ENCODE data around the gene BCAP29. TPM values are rescaled to one million over a fixed set of nuclear protein-coding genes. Genes with fewer than 3 reads are reported as not detected.

Gene BCAP29
- total and polyA plus RNA-seq, 2 of the 4 experiments (the other 2 are of a cell fraction), result 33.0 to 35.1 TPM

DNA sequence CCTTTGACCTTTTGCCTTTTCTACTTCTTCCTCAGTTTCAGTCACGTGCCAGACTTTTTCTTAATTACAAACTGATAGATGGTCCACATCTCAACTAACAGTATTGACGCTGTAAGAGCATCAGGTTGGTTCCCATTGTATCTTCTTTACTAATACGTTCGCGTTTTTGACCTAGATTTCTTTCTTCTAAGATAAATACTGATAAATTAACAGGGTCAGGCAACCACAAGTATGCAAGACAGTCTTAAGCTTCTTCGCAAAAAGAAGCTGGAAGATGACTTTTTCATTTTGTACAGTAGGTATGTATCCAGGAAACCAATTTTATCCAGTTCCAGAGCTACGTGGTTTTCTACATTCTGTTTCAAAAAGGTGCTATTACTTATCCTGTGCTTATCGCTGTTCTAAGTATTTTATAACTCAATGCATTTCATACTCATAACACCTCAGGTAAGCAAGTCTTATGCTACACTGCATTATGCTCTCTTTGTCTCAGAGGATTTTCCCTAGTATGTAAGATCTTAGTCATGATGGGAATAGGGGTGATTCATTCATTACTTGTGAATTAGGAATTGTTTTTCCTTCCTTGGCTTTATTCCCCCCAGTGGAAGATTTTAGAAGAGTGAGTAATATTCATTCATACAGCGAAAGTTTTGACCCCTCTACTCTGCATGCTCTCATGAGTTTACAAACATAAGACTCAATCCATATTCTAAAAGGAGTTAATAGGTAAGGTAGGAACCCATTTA lies 15.3 kb upstream of the BCAP29 start (continued):
- TF ChIP-seq FOS (IDR thresholded peaks at IDR 0.05; ENCODE audit: low read depth, low read length) (peak; percentile 87; the same call in 1 of the 2 replicates), NFE2L2 (IDR thresholded peaks at IDR 0.05; ENCODE audit: low read depth, low read length) (no peak)

DNA sequence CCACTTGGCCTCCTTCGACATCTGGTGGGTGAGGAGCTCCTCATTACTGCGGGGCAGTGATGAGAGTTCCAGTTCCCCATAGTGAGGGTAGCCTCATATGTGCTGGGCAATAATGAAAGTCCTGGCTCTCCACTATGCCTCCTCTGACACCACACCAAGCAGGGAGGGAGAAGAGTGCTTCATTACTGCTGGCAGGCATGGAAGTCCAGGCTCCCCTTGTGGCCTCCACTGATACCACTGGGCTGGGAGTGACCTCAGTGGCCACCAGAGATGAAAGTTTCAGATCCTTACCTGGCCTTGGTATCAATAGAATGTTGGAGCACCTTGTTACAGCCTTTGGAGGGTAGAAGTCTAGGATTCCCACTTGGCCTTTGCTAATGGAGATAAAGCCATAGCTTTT lies 9.7 kb upstream of the BCAP29 start:
- no peak overlapping the region for H3K4me2 ChIP-seq (ENCODE audit: low read depth, low read length)
- no peak for DNase-seq
- H3K9ac ChIP-seq (ENCODE audit: low read depth, low read length), result no peak overlapping the region
- no peaks in the 10 kb centered on the region for H3K9me1 ChIP-seq (ENCODE audit: insufficient read depth, low read length)
- no peak overlapping the region for H3K4me3 ChIP-seq (ENCODE audit: insufficient read depth, low read depth, low read length)
- H3K27ac ChIP-seq (ENCODE audit: insufficient read depth, low read length), result no peak overlapping the region
- H4K8ac ChIP-seq (ENCODE audit: low read depth in 2 of 2, low read length in 2 of 2), result no peak overlapping the region
- H3K14ac ChIP-seq (replicated peaks; ENCODE audit: low read depth, low read length), result no peak overlapping the region
- no peak overlapping the region for H2AK9ac ChIP-seq (replicated peaks; ENCODE audit: low read depth, low read length, poor library complexity)
- no peak overlapping the region for H2BK15ac ChIP-seq (ENCODE audit: low read depth, low read length)
- no peak overlapping the region for H2BK120ac ChIP-seq (ENCODE audit: low read depth, low read length)
- no peak overlapping the region for H3K56ac ChIP-seq (ENCODE audit: extremely low read depth, insufficient read depth, low read length)
- no peak overlapping the region for H2BK20ac ChIP-seq (ENCODE audit: low read depth, low read length)
- no peak overlapping the region for H3K18ac ChIP-seq (ENCODE audit: low read depth, low read length)
- ATAC-seq (ENCODE audit: low read depth), result no peak
- H3K9me3 ChIP-seq (ENCODE audit: control insufficient read depth, insufficient read depth, low read length), result no peaks in the 10 kb centered on the region
- no peak overlapping the region for H2AK5ac ChIP-seq (ENCODE audit: low read depth, low read length)
- ChIA-PET POLR2A (ENCODE audit: unreplicated experiment) (no interaction called here), CTCF (interaction anchor here (0.8 kb wide), 1 partner anchor 402 kb away, joined by 4 read pairs; no protein-coding TSS in a partner anchor)
- no TSS peak for BruUV-seq (replicated peaks)
- no peak overlapping the region for H4K5ac ChIP-seq (ENCODE audit: low read depth, low read length)
- H3K4ac ChIP-seq (ENCODE audit: low read depth, low read length), result no peak overlapping the region
- TF ChIP-seq, protein P1, sequence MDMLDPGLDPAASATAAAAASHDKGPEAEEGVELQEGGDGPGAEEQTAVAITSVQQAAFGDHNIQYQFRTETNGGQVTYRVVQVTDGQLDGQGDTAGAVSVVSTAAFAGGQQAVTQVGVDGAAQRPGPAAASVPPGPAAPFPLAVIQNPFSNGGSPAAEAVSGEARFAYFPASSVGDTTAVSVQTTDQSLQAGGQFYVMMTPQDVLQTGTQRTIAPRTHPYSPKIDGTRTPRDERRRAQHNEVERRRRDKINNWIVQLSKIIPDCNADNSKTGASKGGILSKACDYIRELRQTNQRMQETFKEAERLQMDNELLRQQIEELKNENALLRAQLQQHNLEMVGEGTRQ (IDR thresholded peaks at IDR 0.05; ENCODE audit: low read depth, low read length), result no peak
- TF ChIP-seq CHD1 (IDR thresholded peaks at IDR 0.05; ENCODE audit: low read depth, low read length) (no peak), SMC3 (IDR thresholded peaks at IDR 0.05; ENCODE audit: low read depth, low read length) (no peak), CEBPB (IDR thresholded peaks at IDR 0.05; ENCODE audit: low read depth, low read length) (no peak), RAD21 (IDR thresholded peaks at IDR 0.05; ENCODE audit: low read length) (no peak)
- no CpG with 5 or more reads among the region's 2 CpGs for WGBS, 2 experiments (ENCODE audit: extremely low coverage in 2 of 2, insufficient read length in 1 of 2)
- dilution Hi-C loops (cut with HindIII; ENCODE audit: low sequenced_read_pairs, unreplicated experiment), result no loop called here
- no peak overlapping the region for H3K23ac ChIP-seq (ENCODE audit: low read depth, low read length)
- H3K79me1 ChIP-seq (ENCODE audit: low read depth in 1 of 2, low read length in 2 of 2), result peaks cover 7 to 11% of the 10 kb centered on the region in 2 experiments; a peak in 3 of 4 replicates
- H2BK5ac ChIP-seq (ENCODE audit: low read depth, low read length, poor library complexity, severe bottlenecking), result no peak overlapping the region
- H3K36me3 ChIP-seq (ENCODE audit: control insufficient read depth, insufficient read depth, low read length), result peaks cover 3% of the 10 kb centered on the region; the same call in 1 of the 2 replicates
- intact Hi-C loops (cut with micrococcal nuclease), result no loop called here
- in situ Hi-C loops (cut with MboI; ENCODE audit: low sequenced_read_pairs), result no loop called here
- H3K27me3 ChIP-seq (ENCODE audit: control insufficient read depth, insufficient read depth, low read length), result no peaks in the 10 kb centered on the region
- no peak overlapping the region for H2AFZ ChIP-seq (replicated peaks; ENCODE audit: low read length, poor library complexity)
- H4K20me1 ChIP-seq (ENCODE audit: insufficient read depth, low read length), result no peaks in the 10 kb centered on the region
- no peaks in the 10 kb centered on the region for H3K4me1 ChIP-seq (ENCODE audit: control insufficient read depth, insufficient read depth, low read length)
- no peak overlapping the region for H4K91ac ChIP-seq (ENCODE audit: insufficient read depth, low read depth, low read length)
